Body of pancreas (tissue), 4 donors: ENCODE data around the gene HMG20B. TPM values are rescaled to one million over a fixed set of nuclear protein-coding genes. Genes with fewer than 3 reads are reported as not detected.

Source experiments
- ATAC-seq: fragments of 150-250 bp; one replicate; pipeline ENCODE4 v1.9.1; 2016
- DNase-seq, 4 donors: peaks; one replicate each; pipeline ENCODE4 v3.0.0-alpha.2; 2019
- H3K27ac ChIP-seq, 4 donors: fragments of 200-600 bp; sonication (generic); 1 replicate in 3 of 4; 2 replicates in 1 of 4; pipeline versions ENCODE4 v1.5.1 to v1.6.1; 2016 to 2019; ENCODE audit warnings: mild to moderate bottlenecking in 1 of 4, mixed read lengths in 1 of 4, moderate library complexity in 1 of 4
- H3K27me3 ChIP-seq, 2 donors: fragments of 200-600 bp; sonication (generic); one replicate each; pipeline ENCODE4 v1.6.0; 2016; ENCODE audit warnings: mild to moderate bottlenecking in 1 of 2
- H3K36me3 ChIP-seq, 2 donors: fragments of 200-600 bp; sonication (generic); replicated peaks in 1 of 2; 2 replicates each; pipeline ENCODE4 v1.5.1; 2016; ENCODE audit warnings: low read depth in 2 of 2; ENCODE audit not compliant: insufficient read depth in 1 of 2
- H3K4me1 ChIP-seq: fragments of 200-600 bp; sonication (generic); one replicate; pipeline ENCODE4 v1.6.0; 2016
- H3K4me3 ChIP-seq, 2 donors: fragments of 200-600 bp; sonication (generic); 1 replicate in 1 of 2; 2 replicates in 1 of 2; pipeline ENCODE4 v1.5.1; 2016 to 2019
- H3K9me3 ChIP-seq, 3 donors: fragments of 200-600 bp; sonication (generic); 1 replicate in 2 of 3; 2 replicates in 1 of 3; pipeline ENCODE4 v1.5.1; 2016
- POLR2A ChIP-seq, 3 donors: fragments of 450-650 bp; IDR thresholded peaks; one replicate each; pipeline ENCODE4 v1.6.1; 2016; ENCODE audit warnings: antibody characterized with exemption in 3 of 3, mild to moderate bottlenecking in 2 of 3
- WGBS, 2 donors: methylation state at CpG; one replicate each; pipeline ENCODE4 v1.1.5; 2017; 5-methylcytosine and 5-hydroxymethylcytosine counted together
- intact Hi-C: fragments of 100-400 bp; cut with DNase I; formaldehyde crosslinking; loops from one replicate; pipeline ENCODE4 v1.15.1; 2023
- total RNA-seq, 2 donors: library from RNA; depleted of rRNA; stranded (reverse); fragments of >200 nt; gene quantifications; one replicate each; pipeline ENCODE4 v1.1.0, GENCODE V29; 2016
- TF ChIP-seq, protein P1 (sequence below), 7 experiments: fragments of 450-650 bp in 4 of 7; fragments of 200-600 bp in 3 of 7; sonication (generic) in 3 of 7; IDR thresholded peaks; one replicate each; pipeline ENCODE4 v1.5.1; 2016 to 2019; ENCODE audit warnings: antibody characterized with exemption in 7 of 7

HMG20B gene
- total RNA-seq, 2 donors from 2014 or later, result 66.7 to 91.0 TPM

DNA sequence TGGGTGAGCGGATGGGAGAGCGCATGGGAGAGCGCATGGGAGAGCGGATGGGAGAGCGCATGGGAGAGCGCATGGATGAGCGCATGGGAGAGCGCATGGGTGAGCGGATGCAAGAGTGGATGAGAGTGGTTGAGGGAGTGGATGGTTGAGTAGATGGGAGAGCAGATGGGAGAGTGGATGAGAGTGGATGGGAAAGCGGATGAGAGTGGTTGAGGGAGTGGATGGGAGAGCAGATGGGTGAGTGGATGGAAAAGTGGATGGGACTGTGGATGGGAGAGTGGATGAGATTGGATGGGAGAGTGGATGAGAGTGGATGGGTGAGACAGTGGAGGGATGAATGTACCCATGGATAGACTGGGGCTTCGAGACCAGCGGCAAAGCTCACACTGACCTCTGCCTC, 42.4 kb upstream of the HMG20B start:
- intact Hi-C loops, result no loop called here

DNA sequence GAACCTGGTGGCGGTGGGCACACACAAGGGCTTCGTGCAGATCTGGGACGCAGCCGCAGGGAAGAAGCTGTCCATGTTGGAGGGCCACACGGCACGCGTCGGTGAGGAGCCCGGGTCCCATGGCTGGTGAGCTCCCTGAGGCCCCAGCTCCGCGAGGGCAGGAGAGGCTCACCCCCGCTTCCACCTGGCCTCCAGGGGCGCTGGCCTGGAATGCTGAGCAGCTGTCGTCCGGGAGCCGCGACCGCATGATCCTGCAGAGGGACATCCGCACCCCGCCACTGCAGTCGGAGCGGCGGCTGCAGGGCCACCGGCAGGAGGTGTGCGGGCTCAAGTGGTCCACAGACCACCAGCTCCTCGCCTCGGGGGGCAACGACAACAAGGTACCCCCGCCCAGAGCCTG, 41.0 kb upstream of the HMG20B start:
- H3K4me1 ChIP-seq, result no peaks in the 10 kb centered on the region
- intact Hi-C loops, result no loop called here
- no peaks in the 10 kb centered on the region for H3K9me3 ChIP-seq
- H3K27ac ChIP-seq, result no peak overlapping the region
- 91% methylated on average over 29 of the region's 29 CpGs; no CpG with 5 or more reads in 1 of the 2 donors for WGBS, 2 donors
- DNase-seq (no peak), ATAC-seq (no peak)
- no peak overlapping the region for H3K4me3 ChIP-seq
- H3K36me3 ChIP-seq, result peaks cover 0 to 27% of the 10 kb centered on the region in 2 donors
- H3K27me3 ChIP-seq, result no peaks in the 10 kb centered on the region
- TF ChIP-seq, protein P1, sequence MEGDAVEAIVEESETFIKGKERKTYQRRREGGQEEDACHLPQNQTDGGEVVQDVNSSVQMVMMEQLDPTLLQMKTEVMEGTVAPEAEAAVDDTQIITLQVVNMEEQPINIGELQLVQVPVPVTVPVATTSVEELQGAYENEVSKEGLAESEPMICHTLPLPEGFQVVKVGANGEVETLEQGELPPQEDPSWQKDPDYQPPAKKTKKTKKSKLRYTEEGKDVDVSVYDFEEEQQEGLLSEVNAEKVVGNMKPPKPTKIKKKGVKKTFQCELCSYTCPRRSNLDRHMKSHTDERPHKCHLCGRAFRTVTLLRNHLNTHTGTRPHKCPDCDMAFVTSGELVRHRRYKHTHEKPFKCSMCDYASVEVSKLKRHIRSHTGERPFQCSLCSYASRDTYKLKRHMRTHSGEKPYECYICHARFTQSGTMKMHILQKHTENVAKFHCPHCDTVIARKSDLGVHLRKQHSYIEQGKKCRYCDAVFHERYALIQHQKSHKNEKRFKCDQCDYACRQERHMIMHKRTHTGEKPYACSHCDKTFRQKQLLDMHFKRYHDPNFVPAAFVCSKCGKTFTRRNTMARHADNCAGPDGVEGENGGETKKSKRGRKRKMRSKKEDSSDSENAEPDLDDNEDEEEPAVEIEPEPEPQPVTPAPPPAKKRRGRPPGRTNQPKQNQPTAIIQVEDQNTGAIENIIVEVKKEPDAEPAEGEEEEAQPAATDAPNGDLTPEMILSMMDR (IDR thresholded peaks at IDR 0.05), result no peak

More for the DNA sequence above, 42.4 kb upstream of the HMG20B start:
- no peak overlapping the region for H3K4me3 ChIP-seq
- H3K27me3 ChIP-seq, result no peaks in the 10 kb centered on the region
- no peak for TF ChIP-seq POLR2A (IDR thresholded peaks at IDR 0.05)
- TF ChIP-seq, protein P1 (IDR thresholded peaks at IDR 0.05), result no peak
- H3K9me3 ChIP-seq, result no peaks in the 10 kb centered on the region
- no peak overlapping the region for H3K27ac ChIP-seq
- no peak for DNase-seq
- no peaks in the 10 kb centered on the region for H3K4me1 ChIP-seq
- WGBS, 2 donors, result 98 to 99% methylated on average over 12 of the region's 12 CpGs
- H3K36me3 ChIP-seq, result peaks cover 0 to 27% of the 10 kb centered on the region in 2 donors
- ATAC-seq, result no peak

DNA sequence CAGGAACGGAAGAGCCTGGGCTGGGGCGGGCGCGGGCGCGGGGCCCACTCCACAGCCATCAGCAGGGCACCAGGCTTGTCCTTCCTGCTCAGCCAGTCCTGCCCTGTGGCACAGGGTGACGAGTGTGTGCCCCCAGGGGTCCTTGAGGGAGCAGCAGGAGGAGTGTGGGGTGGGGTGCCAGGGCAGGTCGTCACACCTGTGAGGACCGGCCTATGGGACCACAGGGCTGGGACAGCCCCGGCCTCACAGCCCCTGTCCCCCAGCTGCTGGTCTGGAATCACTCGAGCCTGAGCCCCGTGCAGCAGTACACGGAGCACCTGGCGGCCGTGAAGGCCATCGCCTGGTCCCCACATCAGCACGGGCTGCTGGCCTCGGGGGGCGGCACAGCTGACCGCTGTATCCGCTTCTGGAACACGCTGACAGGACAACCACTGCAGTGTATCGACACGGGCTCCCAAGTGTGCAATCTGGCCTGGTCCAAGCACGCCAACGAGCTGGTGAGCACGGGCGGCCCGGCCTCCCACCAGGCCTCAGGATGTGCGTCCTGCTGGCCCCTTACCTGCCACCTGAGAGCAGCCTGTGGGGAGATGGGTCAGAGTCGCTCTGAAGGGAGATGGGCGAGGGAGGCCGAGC, 40.5 kb upstream of the HMG20B start:
- no peaks in the 10 kb centered on the region for H3K27me3 ChIP-seq
- DNase-seq (no peak), ATAC-seq (no peak)
- intact Hi-C loops, result no loop called here
- no peaks in the 10 kb centered on the region for H3K4me1 ChIP-seq
- H3K27ac ChIP-seq, result no peak overlapping the region
- TF ChIP-seq, protein P1 (IDR thresholded peaks at IDR 0.05), result no peak
- no peak for TF ChIP-seq POLR2A (IDR thresholded peaks at IDR 0.05)
- 92 to 93% methylated on average over 3 to 33 of the region's 33 CpGs for WGBS, 2 donors
- H3K9me3 ChIP-seq, result no peaks in the 10 kb centered on the region
- H3K36me3 ChIP-seq, result peaks cover 0 to 24% of the 10 kb centered on the region in 2 donors
- H3K4me3 ChIP-seq, result no peak overlapping the region

GRCh38 chr19:3533033-3533432, 39.7 kb upstream of the HMG20B start:
- Histone ChIP-seq H3K27me3 (no peaks in the 10 kb centered on the region), H3K27ac (no peak overlapping the region), H3K36me3 (peaks cover 0 to 20% of the 10 kb centered on the region in 2 donors), H3K4me1 (no peaks in the 10 kb centered on the region), H3K4me3 (no peak overlapping the region), H3K9me3 (no peaks in the 10 kb centered on the region)
- ATAC-seq (no peak), DNase-seq (no peak)
- 89% methylated on average over 11 of the region's 17 CpGs; no CpG with 5 or more reads in 1 of the 2 donors for WGBS, 2 donors
- TF ChIP-seq, protein P1 (IDR thresholded peaks at IDR 0.05), result no peak
- TF ChIP-seq POLR2A (IDR thresholded peaks at IDR 0.05), result no peak
- intact Hi-C loops, result no loop called here
